ENCODE data around the gene LTBP4. TPM values are rescaled to one million over a fixed set of nuclear protein-coding genes. Genes with fewer than 3 reads are reported as not detected.

LTBP4 gene
- total and polyA plus RNA-seq, 2 donors (not counting 1 experiment from before 2014, with no cell fraction given): 81.2 to 105 TPM

GRCh38 chr19:40565355-40565754, 35.8 kb upstream of the LTBP4 start:
- ChIA-PET CTCF (interaction anchor here (0.8 kb wide), 1 partner anchor 15 kb away, joined by 3 read pairs; no protein-coding TSS in a partner anchor), POLR2A (no interaction called here)
- H3K9ac ChIP-seq (ENCODE audit: low read length): no peak overlapping the region

More at GRCh38 chr19:40565355-40565754, 35.8 kb upstream of the LTBP4 start:
- Histone ChIP-seq H3K4me1 (ENCODE audit: control insufficient read depth in 2 of 2, insufficient read depth in 2 of 2, low read length in 2 of 2) (peaks cover 18 to 19% of the 10 kb centered on the region in 2 donors), H3K4me2 (replicated peaks; ENCODE audit: low read depth, low read length, poor library complexity, severe bottlenecking) (no peak overlapping the region), H3K27me3 (replicated peaks in 1 of 4; ENCODE audit: control extremely low read depth in 1 of 4, control insufficient read depth in 3 of 4, insufficient read depth in 4 of 4, low read length in 3 of 4) (peaks cover 0 to 49% (median 27%) of the 10 kb centered on the region in 4 experiments), H3K27ac (ENCODE audit: low read length in 2 of 2) (no peak overlapping the region), H3K36me3 (replicated peaks in 1 of 2; ENCODE audit: control extremely low read depth in 1 of 2, control insufficient read depth in 1 of 2, extremely low read depth in 1 of 2, insufficient read depth in 2 of 2, low read length in 1 of 2) (no peaks in the 10 kb centered on the region), H2AFZ (ENCODE audit: insufficient read depth, low read depth, low read length, poor library complexity, severe bottlenecking) (no peak overlapping the region), H3K9me3 (ENCODE audit: control extremely low read depth in 1 of 3, control insufficient read depth in 2 of 3, insufficient read depth in 1 of 3, low read length in 2 of 3) (peaks cover 0 to 8% (median 0%) of the 10 kb centered on the region in 3 donors), H4K20me1 (ENCODE audit: control insufficient read depth, insufficient read depth, low read length, poor library complexity, severe bottlenecking) (no peaks in the 10 kb centered on the region), H3K79me2 (ENCODE audit: control insufficient read depth, insufficient read depth, low read length) (no peaks in the 10 kb centered on the region), H3K4me3 (ENCODE audit: control extremely low read depth in 1 of 5, extremely low read depth in 1 of 5, insufficient read depth in 1 of 5, low read depth in 2 of 5, low read length in 4 of 5) (no peak overlapping the region)
- WGBS (ENCODE audit: insufficient coverage): 88% methylated on average over 6 of the region's 7 CpGs
- TF ChIP-seq CTCF (IDR thresholded peaks at IDR 0.05) (no peak), EZH2 (IDR thresholded peaks at IDR 0.05; ENCODE audit: borderline replicate concordance, insufficient read depth, low read depth, low read length, poor library complexity, severe bottlenecking) (no peak)
- intact Hi-C loops (cut with micrococcal nuclease): no loop called here
- H3K27ac Mint-ChIP-seq: no peak overlapping the region
- H3K4me3 Mint-ChIP-seq: no peak overlapping the region
- DNase-seq: no peak
- no peaks in the 10 kb centered on the region for H3K9me3 Mint-ChIP-seq (ENCODE audit: insufficient read depth)
- peaks cover 25% of the 10 kb centered on the region for H3K27me3 Mint-ChIP-seq
- peaks cover 11% of the 10 kb centered on the region for H3K4me1 Mint-ChIP-seq
- no peak for ATAC-seq (ENCODE audit: low read depth)
